Measurements from ENCODE around the gene ZBTB7B. TPM values are rescaled to one million over a fixed set of nuclear protein-coding genes. Genes with fewer than 3 reads are reported as not detected.

The ZBTB7B gene
- total and polyA plus RNA-seq, 9 of the 15 experiments (the other 6 are each of a cell fraction or from before 2014, with no cell fraction given): 0.04 to 46.5 (median 15.2) TPM

GRCh38 chr1:155050560-155051341 is 48.1 kb downstream of the ZBTB7B start, which contains the start of gene ADAM15 (continued):
- TF ChIP-seq SRF (CRISPR knock-in tag; IDR thresholded peaks at IDR 0.05) (no peak), NR0B1 (IDR thresholded peaks at IDR 0.05; ENCODE audit: partially characterized antibody) (no peak), SUPT5H (IDR thresholded peaks at IDR 0.05) (peak; percentile 67; the same call in 1 of the 2 replicates), ZNF121 (CRISPR knock-in tag; conservative IDR thresholded peaks at IDR 0.05) (no peak), C11orf30 (IDR thresholded peaks at IDR 0.05; ENCODE audit: low read depth) (no peak), NR4A1 (CRISPR knock-in tag; IDR thresholded peaks at IDR 0.05) (no peak), NR4A1 (tag; IDR thresholded peaks at IDR 0.05) (0 out of 2 replicates have a peak, but pooled peaks have one; percentile 3), SMAD3 (CRISPR knock-in tag; conservative IDR thresholded peaks at IDR 0.05) (no peak), ETS1 (conservative IDR thresholded peaks at IDR 0.05; ENCODE audit: control insufficient read depth, low read depth, low read length) (peak; percentile 77), KLF1 (tag; IDR thresholded peaks at IDR 0.05) (peak; percentile 73; the same call in 1 of the 2 replicates), ETV6 (IDR thresholded peaks at IDR 0.05; ENCODE audit: borderline replicate concordance in 1 of 2, low read depth in 2 of 2, low read length in 1 of 2) (no peak), ETV6 (CRISPR knock-in tag; IDR thresholded peaks at IDR 0.05; ENCODE audit: borderline replicate concordance) (no peak), ZNF511 (CRISPR knock-in tag; IDR thresholded peaks at IDR 0.05) (peak; percentile 83; the same call in 1 of the 2 replicates), MAFG (tag; conservative IDR thresholded peaks at IDR 0.05) (no peak), CBX5 (IDR thresholded peaks at IDR 0.05; ENCODE audit: borderline replicate concordance, low read depth) (peak; percentile 11; the same call in 1 of the 2 replicates), PYGO2 (tag; IDR thresholded peaks at IDR 0.05) (no peak), NEUROD1 (IDR thresholded peaks at IDR 0.05; ENCODE audit: borderline replicate concordance, low read depth, low read length, partially characterized antibody) (no peak)
- TF ChIP-seq, protein P1, sequence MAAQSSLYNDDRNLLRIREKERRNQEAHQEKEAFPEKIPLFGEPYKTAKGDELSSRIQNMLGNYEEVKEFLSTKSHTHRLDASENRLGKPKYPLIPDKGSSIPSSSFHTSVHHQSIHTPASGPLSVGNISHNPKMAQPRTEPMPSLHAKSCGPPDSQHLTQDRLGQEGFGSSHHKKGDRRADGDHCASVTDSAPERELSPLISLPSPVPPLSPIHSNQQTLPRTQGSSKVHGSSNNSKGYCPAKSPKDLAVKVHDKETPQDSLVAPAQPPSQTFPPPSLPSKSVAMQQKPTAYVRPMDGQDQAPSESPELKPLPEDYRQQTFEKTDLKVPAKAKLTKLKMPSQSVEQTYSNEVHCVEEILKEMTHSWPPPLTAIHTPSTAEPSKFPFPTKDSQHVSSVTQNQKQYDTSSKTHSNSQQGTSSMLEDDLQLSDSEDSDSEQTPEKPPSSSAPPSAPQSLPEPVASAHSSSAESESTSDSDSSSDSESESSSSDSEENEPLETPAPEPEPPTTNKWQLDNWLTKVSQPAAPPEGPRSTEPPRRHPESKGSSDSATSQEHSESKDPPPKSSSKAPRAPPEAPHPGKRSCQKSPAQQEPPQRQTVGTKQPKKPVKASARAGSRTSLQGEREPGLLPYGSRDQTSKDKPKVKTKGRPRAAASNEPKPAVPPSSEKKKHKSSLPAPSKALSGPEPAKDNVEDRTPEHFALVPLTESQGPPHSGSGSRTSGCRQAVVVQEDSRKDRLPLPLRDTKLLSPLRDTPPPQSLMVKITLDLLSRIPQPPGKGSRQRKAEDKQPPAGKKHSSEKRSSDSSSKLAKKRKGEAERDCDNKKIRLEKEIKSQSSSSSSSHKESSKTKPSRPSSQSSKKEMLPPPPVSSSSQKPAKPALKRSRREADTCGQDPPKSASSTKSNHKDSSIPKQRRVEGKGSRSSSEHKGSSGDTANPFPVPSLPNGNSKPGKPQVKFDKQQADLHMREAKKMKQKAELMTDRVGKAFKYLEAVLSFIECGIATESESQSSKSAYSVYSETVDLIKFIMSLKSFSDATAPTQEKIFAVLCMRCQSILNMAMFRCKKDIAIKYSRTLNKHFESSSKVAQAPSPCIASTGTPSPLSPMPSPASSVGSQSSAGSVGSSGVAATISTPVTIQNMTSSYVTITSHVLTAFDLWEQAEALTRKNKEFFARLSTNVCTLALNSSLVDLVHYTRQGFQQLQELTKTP (IDR thresholded peaks at IDR 0.05; ENCODE audit: low read depth in 1 of 2, partially characterized antibody in 2 of 2): no peak

Measured in K562 (cell line).